Fibroblast of upper back skin (primary cell): ENCODE results near the gene INPP4B.

Experiments used
- DNase-seq: peaks from one replicate; pipeline ENCODE4 v3.0.0-alpha.2; 2013

Gene INPP4B

DNA sequence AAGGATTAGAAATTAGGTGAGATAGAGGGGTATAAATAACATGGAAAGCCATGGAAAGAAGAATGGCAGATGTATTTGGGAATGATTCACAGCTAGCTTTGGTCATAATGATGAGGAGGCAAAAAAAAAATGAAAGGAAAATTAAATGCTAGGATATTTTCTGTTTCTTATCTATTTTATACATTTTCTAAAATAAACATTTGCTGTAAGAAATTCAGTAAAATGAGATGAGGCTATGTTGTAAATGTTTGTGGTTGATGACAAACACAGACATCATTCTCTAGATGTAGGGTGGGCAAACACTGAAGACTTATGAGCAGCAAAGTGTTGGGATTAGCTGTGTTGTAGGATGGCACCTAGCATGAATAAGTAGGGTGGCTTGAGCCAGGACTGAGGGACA is 802.6 kb downstream of the INPP4B start:
- DNase-seq, result peak; percentile 36

DNA sequence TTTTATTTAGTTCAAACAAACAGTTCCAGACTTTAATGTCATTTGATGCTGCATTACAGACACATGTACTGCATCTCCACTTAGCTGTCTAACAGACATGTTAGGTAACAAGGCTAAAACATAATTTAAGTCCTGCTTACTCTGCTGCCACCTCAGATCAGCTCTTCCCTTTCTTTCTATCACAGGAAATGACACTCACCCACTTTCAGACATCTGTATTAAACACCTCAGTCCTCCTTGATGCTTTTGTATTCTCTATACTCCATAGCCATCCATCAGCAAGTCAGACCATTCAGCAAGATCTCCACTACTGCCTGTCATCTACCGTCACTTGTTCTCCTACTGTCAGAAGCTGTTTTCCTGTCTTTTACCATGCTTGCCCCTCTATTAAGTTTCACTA is 804.3 kb downstream of the INPP4B start:
- no peak for DNase-seq

DNA sequence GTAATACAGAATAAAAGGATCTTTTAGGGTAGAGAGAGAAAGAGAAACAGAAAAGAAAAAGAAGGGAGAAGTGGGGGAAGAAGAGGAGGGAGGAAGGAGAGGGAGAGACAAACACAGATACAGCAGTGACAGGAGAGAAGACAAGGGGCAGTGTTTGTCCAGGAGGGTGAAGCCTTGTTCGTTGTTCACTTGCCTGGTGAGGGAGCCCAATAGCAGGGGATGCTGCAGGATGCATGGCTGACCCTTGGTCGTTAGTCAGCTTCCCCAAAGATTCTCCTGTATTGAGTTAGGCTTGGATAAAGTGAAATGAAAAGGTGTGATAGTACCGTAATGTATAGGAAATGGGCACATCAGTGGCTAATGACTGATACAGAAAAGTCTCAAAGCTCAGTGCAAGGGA is 806.1 kb downstream of the INPP4B start:
- DNase-seq, result no peak

DNA sequence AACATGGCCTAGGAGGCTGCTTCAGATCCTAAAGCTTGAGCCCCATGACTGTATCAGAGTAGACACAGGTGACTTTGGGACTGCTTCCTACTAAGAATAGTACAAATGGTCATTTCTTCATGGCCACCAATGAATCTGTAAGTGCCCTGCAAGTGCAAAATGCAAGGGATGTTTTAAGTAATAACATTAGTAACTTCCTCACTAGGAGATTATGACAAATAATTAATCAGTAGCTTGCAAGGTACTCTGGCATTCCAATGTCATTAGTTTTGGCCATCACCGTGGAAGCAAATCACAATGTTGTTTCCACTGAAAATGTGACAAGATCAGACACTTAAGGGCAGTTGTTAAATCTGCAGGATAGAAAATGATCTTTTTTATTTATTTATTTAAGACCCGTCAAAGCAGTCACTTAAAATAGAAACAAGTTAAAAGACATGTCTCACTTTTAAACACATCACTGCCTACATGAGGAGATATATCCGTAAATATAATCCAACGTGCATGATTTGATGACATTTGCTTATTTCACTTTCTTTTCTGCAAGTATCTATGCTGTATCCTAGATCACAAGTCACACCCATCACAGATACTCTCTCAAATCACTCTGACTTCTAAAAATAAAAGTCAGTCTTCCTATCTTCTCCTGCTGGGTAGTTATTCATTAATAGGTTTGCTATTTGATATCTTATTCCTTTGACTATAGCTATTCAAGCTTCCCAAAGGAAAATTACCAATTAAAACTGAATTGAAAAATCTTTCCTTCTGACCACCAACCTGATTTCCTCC is 809.1 kb downstream of the INPP4B start:
- peak; percentile 27 for DNase-seq

DNA sequence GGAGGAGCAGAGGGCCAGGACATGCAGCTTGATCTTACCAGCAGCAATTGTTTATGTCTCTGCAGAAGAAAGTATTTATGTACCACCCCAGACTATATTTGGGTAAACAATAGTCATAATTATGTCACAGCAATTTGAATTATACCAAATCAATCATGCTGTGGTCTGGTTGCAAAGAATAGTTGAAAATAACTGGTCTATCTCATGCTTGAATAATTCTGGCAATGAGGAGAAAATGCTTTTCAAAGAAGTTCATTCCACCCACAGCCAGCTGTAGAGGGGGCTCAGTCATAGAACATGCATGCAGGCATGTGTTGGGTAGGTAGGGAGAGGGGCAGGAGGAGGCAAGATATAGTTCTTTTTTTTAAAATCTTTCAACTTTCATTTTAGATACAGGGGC is 810.5 kb downstream of the INPP4B start:
- DNase-seq, result peak; percentile 36

DNA sequence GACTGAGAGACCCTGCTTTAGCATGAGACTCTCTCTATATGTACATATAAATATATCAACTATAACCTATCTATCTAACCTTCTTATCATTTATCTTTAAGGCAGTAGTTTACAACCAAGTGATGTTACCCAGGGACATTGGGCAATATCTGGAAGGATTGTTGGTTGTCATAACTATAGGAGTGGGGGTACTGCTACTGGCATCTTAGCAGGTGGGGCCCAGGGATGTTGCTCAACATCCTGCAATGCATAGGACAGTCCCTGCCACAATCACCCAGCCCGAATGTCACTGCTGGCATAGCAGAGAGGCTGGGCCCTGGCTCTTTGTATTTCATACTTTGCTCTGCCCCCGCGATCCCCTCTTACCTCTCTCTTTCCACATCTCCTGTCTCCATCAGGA is 812.0 kb downstream of the INPP4B start:
- no peak for DNase-seq

DNA sequence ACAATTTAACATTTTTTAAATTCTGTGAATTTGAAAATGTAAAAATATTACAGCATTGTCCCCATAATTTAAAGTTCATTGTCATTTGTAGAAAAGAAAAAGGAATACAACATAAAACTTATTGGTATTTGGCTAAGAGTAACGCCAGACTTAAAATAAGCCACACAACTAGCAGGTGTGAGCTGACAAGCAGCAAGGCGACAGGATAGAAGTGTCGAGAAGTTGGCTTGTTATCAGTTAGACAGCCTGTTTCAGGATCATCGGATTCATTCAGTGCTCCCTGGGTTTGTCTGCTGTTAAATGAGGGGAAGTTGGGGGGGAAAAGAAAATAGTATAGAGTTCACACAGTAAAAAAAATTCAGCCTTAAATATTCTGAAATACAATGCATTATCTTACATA is 816.1 kb downstream of the INPP4B start:
- no peak for DNase-seq

DNA sequence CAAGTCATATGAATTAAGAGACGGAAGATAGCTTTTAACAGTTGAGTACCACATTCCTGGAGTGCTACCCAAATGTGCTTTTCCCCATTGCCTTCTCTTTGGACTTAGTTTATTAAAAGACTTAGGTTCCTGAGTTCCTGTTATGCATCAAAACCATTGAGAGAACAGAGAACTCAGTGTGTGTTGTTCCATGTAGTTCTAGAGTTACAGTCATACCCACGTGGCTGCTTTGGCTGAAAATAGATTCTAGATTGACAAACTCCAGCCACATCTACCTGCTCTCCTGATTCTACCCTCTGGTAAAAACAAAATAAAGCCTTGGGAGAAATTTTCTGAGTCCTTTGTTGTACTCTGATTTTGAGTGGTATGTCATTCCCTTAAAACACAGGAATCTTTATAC is 824.3 kb downstream of the INPP4B start:
- no peak for DNase-seq

DNA sequence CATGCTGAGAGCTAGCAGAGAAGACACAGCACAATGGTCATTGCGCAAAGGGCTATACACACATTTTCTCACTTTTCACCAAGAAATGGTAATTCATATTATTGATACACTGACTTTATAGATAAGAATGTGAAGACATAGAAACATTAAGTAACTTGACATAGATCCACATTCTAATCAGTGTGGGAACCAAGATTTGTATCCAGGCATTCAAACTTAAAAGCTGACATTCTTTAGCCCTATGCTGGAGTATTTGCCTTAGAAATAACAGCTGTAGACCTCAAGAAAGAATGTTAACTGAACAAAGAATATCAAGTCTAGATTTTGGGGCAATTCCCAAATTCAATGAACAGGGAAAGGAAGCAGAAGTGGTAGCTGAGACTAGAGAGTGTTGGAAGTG is 824.9 kb downstream of the INPP4B start:
- DNase-seq, result peak; percentile 4

DNA sequence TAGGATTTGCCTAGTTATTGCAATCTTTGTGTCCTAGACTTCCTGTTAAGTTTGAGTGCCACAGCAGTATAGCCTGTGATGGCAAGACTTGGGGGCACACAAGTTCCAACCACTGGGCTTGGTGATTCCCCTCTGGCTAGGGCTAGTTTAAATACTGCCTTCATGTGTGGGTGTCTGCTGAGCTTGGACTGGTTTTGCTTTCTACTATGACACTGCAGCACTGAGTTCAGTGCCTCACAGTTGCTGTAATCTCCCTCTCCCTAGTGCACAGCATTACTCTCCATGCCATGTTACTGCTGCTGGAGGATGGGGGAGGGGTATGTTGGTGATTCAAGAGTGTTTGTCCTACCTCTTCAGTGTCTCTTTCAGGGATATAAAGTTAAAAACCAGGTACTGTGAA is 830.1 kb downstream of the INPP4B start:
- DNase-seq, result no peak

DNA sequence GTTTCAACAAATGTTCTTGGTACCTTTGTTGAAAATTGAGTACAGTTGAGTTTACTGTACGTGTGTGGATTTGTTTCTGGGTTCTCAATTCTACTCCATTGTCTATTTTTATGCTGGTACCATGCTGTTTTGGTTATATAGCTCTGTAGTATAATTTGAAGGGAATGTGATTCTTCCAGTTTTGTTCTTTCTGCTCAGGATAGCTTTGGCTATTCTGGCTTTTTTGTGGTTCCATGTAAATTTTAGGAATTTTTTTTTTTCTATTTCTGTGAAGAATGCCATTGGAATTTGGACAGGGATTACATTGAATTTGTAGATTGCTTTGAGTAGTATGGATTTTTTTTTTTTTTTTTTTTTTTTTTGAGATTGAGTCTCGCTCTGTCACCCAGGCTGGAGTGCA is 836.4 kb downstream of the INPP4B start:
- DNase-seq, result peak; percentile 2

DNA sequence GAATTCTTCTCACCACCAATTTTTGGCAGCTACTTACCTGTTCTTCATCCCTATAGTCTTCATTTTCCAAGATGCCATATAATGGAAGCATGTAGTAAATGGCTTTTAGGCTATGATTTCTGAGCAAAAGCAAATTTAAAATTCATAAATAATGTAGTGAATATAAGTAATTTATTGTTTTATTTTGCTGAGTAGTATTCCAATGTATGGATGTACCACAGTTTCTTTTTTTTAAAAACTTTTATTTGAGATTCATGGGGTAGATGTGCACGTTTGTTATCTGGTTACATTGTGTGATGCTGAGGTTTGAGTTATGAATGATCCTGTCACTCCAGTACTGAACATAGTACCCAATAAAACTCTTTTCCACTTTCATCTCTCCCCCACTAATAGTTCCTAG is 840.6 kb downstream of the INPP4B start:
- no peak for DNase-seq

DNA sequence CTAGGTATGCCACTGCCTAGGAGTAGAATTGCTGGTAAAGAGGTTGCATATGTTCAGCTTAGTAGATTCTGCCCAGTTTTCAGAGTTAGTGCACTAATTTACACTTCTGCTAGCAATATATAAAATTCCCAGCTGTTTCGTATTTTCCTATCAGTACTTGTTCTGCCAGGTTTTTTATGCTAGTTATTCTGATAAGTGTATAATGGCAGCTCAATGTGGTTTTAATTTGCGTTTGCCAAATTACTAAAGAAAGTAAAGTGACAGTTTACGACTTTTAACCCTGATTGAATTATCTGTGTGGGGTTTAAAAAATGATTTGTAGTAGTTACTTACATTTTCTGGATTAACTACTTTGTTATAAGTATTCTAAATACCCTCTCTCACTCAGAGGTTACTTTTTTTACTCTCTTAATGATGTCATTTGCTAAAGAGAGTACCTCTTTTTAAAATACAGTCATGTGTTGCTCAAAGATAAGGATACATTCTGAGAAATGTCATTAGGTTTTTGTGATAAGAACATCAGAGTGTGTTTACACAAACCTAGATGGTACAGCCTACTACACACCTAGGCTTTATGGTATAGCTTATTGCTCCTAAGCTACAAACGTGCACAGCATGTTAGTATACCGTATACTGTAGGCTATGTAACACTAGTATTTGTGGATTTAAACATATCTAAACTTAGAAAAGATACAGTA is 846.5 kb downstream of the INPP4B start:
- DNase-seq, result no peak

DNA sequence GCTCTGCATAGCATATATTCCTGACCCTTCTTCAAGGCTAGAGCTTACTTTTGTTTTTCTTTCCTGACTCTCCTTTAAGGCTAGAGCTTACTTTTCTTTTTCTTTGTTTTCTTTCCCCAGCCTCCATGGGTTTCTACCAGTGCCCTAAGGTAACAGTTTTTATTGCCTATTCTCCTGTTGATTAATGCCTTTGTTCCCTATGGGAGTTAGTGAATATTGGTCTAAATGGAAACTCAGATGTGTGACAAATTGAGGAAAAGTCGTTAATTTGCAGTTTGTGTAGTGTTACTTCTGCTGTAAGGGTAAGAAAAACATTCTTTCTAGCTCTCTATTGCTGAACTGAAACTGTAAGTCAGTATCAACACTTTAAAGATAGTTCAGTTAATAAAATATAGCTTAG is 851.0 kb downstream of the INPP4B start:
- DNase-seq, result no peak

DNA sequence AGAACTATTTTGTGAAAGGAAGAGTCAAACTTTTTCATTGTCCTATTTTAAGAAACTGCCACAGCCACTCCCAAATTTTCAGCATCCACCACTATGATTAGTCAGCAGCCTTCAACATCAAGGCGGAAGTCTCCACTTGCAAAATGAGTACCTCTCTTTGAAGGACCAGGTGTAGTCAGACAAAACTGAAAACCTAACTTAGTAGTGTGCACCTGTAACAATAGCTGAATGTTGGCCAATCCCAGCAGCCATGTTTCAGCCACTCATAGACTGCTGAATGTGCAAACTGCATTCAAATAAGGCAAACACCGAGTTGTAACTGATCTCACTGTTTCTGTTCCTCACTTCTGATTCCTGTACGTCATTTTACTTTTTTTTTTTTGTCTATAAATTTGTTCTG is 868.7 kb downstream of the INPP4B start:
- DNase-seq, result no peak
